Hepatocyte (in vitro differentiated cells): ENCODE results near the gene ATXN10. TPM values are rescaled to one million over a fixed set of nuclear protein-coding genes. Genes with fewer than 3 reads are reported as not detected.

Experiments used
- DNase-seq: peaks from one replicate; pipeline ENCODE4 v3.0.0-alpha.2; 2016; ENCODE audit warnings: low spot score
- H2AFZ ChIP-seq: fragments of 200-600 bp; sonication (generic); 2 replicates; pipeline ENCODE4 v1.6.0; 2016; ENCODE audit warnings: antibody characterized with exemption, mild to moderate bottlenecking
- H3K27ac ChIP-seq: fragments of 200-600 bp; sonication (generic); 2 replicates; pipeline ENCODE4 v1.5.1; 2016; ENCODE audit warnings: mild to moderate bottlenecking
- H3K27me3 ChIP-seq: fragments of 200-600 bp; sonication (generic); 2 replicates; pipeline ENCODE4 v1.6.1; 2016
- H3K36me3 ChIP-seq: fragments of 200-600 bp; sonication (generic); replicated peaks from 2 replicates; pipeline ENCODE4 v1.5.1; 2016; ENCODE audit warnings: low read depth; ENCODE audit not compliant: insufficient read depth
- H3K4me1 ChIP-seq: fragments of 200-600 bp; sonication (generic); 2 replicates; pipeline ENCODE4 v1.5.1; 2016; ENCODE audit warnings: mild to moderate bottlenecking, moderate library complexity; ENCODE audit not compliant: insufficient read depth
- H3K4me2 ChIP-seq: fragments of 200-600 bp; sonication (generic); 2 replicates; pipeline ENCODE4 v1.6.0; 2016
- H3K4me3 ChIP-seq: fragments of 200-600 bp; sonication (generic); 2 replicates; pipeline ENCODE4 v1.5.1; 2016; ENCODE audit warnings: mild to moderate bottlenecking
- H3K79me2 ChIP-seq: fragments of 200-600 bp; sonication (generic); 2 replicates; pipeline ENCODE4 v1.6.0; 2017; ENCODE audit warnings: mild to moderate bottlenecking
- H3K9me2 ChIP-seq: fragments of 200-600 bp; sonication (generic); replicated peaks from 2 replicates; pipeline ENCODE4 v1.6.0; 2017; ENCODE audit warnings: mild to moderate bottlenecking; ENCODE audit not compliant: insufficient read depth
- H3K9me3 ChIP-seq: fragments of 200-600 bp; sonication (generic); 2 replicates; pipeline ENCODE4 v1.5.1; 2016; ENCODE audit warnings: low read depth, mild to moderate bottlenecking
- H4K20me1 ChIP-seq: fragments of 200-600 bp; sonication (generic); 2 replicates; pipeline ENCODE4 v1.6.0; 2016; ENCODE audit warnings: mild to moderate bottlenecking; ENCODE audit not compliant: insufficient read depth, poor library complexity, severe bottlenecking
- CTCF ChIP-seq: fragments of 200-600 bp; sonication (generic); IDR thresholded peaks from 2 replicates; pipeline ENCODE4 v1.5.1; 2016; ENCODE audit warnings: antibody characterized with exemption, mild to moderate bottlenecking; ENCODE audit not compliant: poor library complexity
- EZH2 ChIP-seq: fragments of 200-600 bp; sonication (generic); IDR thresholded peaks from 2 replicates; pipeline ENCODE4 v1.6.1; 2016; ENCODE audit warnings: antibody characterized with exemption, mild to moderate bottlenecking, borderline replicate concordance
- EZH2phosphoT487 ChIP-seq: fragments of 200-600 bp; sonication (generic); IDR thresholded peaks from one replicate; pipeline ENCODE4 v1.6.1; 2018; ENCODE audit warnings: antibody characterized with exemption, mild to moderate bottlenecking, low read depth, moderate library complexity; ENCODE audit not compliant: unreplicated experiment, severe bottlenecking
- WGBS: methylation state at CpG from one replicate; pipeline ENCODE4 v1.1.6; 2016; ENCODE audit warnings: low lambda C conversion rate; ENCODE audit errors: missing lambda C conversion rate; 5-methylcytosine and 5-hydroxymethylcytosine counted together
- polyA plus RNA-seq: library from polyadenylated mRNA; unstranded; fragments of >200 nt; fragmentation: Nextera tagmentation; extraction: Ambion mirVana; gene quantifications from 2 replicates; pipeline ENCODE4 v1.2.1, GENCODE V29; 2016
- total RNA-seq: library from RNA; depleted of rRNA; stranded (reverse); fragments of >200 nt; gene quantifications from 2 replicates; pipeline ENCODE4 v1.2.3, GENCODE V29; 2014

The ATXN10 gene
- total and polyA plus RNA-seq, 2 experiments from 2014 or later: 141 to 186 TPM

DNA sequence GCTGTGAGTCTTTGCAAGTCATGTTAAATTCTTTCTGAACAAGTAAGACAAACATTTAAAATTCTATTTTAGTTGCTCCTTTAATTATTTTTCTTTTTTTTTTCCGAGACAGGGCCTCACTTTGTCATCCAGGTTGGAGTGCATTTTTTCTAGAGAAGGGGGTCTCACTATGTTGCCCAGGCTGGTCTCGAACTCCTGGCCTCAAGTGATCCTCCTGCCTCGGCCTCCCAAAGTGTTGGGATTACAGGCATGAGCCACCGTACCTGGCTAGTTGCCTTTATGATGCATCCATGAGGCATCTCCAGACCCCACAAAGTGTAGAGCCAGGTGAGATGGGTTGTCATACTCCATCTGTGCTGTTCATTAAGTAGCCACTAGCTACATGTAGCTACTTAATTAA lies 4.4 kb downstream of the ATXN10 start:
- no peak overlapping the region for H2AFZ ChIP-seq
- H3K27me3 ChIP-seq: no peaks in the 10 kb centered on the region
- H3K4me1 ChIP-seq: peaks cover 15% of the 10 kb centered on the region
- H3K9me3 ChIP-seq: no peaks in the 10 kb centered on the region
- H3K4me3 ChIP-seq: no peak overlapping the region
- H3K9me2 ChIP-seq: no peaks in the 10 kb centered on the region
- no peak overlapping the region for H3K4me2 ChIP-seq
- H4K20me1 ChIP-seq: peaks cover 83% of the 10 kb centered on the region
- WGBS: 96% methylated on average over 4 of the region's 4 CpGs
- DNase-seq: no peak
- no peak overlapping the region for H3K27ac ChIP-seq
- peaks cover 98% of the 10 kb centered on the region for H3K79me2 ChIP-seq
- TF ChIP-seq EZH2: no peak
- no peak for TF ChIP-seq CTCF
- TF ChIP-seq EZH2phosphoT487: no peak
- H3K36me3 ChIP-seq: no peaks in the 10 kb centered on the region

GRCh38 chr22:45677063-45677462 lies 5.4 kb downstream of the ATXN10 start:
- no peaks in the 10 kb centered on the region for H3K27me3 ChIP-seq
- 97% methylated on average over 1 of the region's 1 CpG for WGBS
- H3K4me2 ChIP-seq: no peak overlapping the region
- H2AFZ ChIP-seq: no peak overlapping the region
- DNase-seq: no peak
- TF ChIP-seq EZH2phosphoT487 (no peak), CTCF (no peak), EZH2 (no peak)
- H3K27ac ChIP-seq: no peak overlapping the region
- no peaks in the 10 kb centered on the region for H3K9me2 ChIP-seq
- H3K4me1 ChIP-seq: peaks cover 15% of the 10 kb centered on the region
- no peaks in the 10 kb centered on the region for H3K36me3 ChIP-seq
- H3K79me2 ChIP-seq: peaks cover 100% of the 10 kb centered on the region
- H3K4me3 ChIP-seq: no peak overlapping the region
- H4K20me1 ChIP-seq: peaks cover 94% of the 10 kb centered on the region
- no peaks in the 10 kb centered on the region for H3K9me3 ChIP-seq

DNA sequence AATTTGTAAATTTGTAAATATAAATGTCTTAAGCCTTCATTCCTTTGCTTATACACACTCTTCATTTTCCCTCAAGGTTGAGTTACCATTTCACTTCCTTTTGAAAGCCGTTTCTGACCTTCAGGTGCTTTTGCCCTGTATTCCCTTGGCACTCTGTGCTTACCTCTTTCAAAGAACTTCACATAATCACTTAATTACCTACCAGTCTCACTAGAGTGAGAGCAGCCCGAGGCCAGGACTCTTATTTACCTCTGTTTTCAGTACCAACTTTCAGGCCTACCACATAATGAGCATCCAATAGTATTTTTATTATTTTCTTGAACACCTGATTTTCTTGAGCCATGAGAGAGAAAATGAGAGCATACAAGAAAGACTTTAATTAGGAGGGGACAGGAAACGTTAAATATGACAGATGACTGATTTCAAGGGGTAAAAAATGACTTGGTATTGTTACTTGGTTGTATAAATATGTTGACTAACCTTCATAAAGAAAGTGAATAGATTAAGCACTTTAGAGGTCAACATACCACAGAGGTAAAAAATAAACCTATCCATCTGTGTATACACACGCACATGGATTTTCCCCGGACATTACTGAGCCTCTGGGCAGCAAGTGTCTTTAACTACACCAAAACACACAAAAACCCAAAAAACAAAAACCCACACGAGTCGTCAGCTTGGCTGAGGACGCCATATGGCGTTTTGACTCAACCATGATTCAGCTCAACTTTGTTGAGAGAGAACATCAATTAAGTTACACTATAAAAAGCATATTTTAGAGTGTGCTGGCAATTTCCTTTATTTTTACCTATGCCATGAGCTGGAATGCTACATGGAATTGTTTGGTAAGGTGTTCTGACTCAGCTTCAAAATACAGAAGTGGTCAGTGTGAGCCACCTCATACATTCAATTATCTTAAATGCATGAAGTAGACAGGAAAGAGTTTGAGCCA lies 7.6 kb downstream of the ATXN10 start:
- TF ChIP-seq CTCF (no peak), EZH2phosphoT487 (no peak), EZH2 (no peak)
- Histone ChIP-seq H3K4me3 (no peak overlapping the region), H3K9me3 (no peaks in the 10 kb centered on the region), H3K4me1 (no peaks in the 10 kb centered on the region), H2AFZ (no peak overlapping the region), H3K27ac (no peak overlapping the region), H4K20me1 (peaks cover 94% of the 10 kb centered on the region), H3K4me2 (no peak overlapping the region), H3K27me3 (no peaks in the 10 kb centered on the region), H3K36me3 (no peaks in the 10 kb centered on the region), H3K79me2 (peaks cover 100% of the 10 kb centered on the region), H3K9me2 (no peaks in the 10 kb centered on the region)
- no peak for DNase-seq
- WGBS: 95% methylated on average over 9 of the region's 9 CpGs
